ENCODE measurements around the gene MYO5B. TPM values are rescaled to one million over a fixed set of nuclear protein-coding genes. Genes with fewer than 3 reads are reported as not detected.

Gene MYO5B
- total RNA-seq, 1 experiment from 2014 or later = 32.1 TPM

GRCh38 chr18:50057009-50057408, 137.9 kb downstream of the MYO5B start:
- no peak overlapping the region for H3K9ac ChIP-seq (ENCODE audit: low read length)
- ATAC-seq (no peak), DNase-seq (ENCODE audit: low read depth, low spot score) (no peak)
- RAD21 ChIA-PET (ENCODE audit: low non-redundant PET in 1 of 2, low total read pairs in 2 of 2, uncharacterized antibody in 2 of 2, unreplicated experiment in 2 of 2) = no interaction called here
- H3K27me3 ChIP-seq (ENCODE audit: insufficient read depth, low read length) = no peaks in the 10 kb centered on the region
- CTCF ChIA-PET = interaction anchor here (1.0 to 1.5 kb wide), 2 partner anchors 139 to 147 kb away, joined by 5 to 15 read pairs; partner anchors contain the start of gene MYO5B
- H3K36me3 ChIP-seq (ENCODE audit: control insufficient read depth in 1 of 2, insufficient read depth in 2 of 2, low read length in 2 of 2) = no peaks in the 10 kb centered on the region
- no TSS peak for BruUV-seq (replicated peaks)
- POLR2A ChIA-PET = interaction anchor here (0.8 kb wide), 1 partner anchor 10 kb away, joined by 3 read pairs; no protein-coding TSS in a partner anchor
- no peaks in the 10 kb centered on the region for H3K4me1 ChIP-seq (ENCODE audit: control insufficient read depth in 1 of 2, insufficient read depth in 2 of 2, low read length in 2 of 2)
- H3K4me2 ChIP-seq (ENCODE audit: low read length) = no peak overlapping the region
- H4K20me1 ChIP-seq (ENCODE audit: insufficient read depth) = no peaks in the 10 kb centered on the region
- no peak overlapping the region for H2AFZ ChIP-seq (ENCODE audit: low read depth, low read length, poor library complexity, severe bottlenecking)
- intact Hi-C loops (cut with micrococcal nuclease) = loop anchor here (1.0 kb wide), 1 partner anchor 138 kb away; the partner anchor contains the start of gene MYO5B
- no peak overlapping the region for H3K27ac ChIP-seq (ENCODE audit: low read depth, low read length)
- TF ChIP-seq RAD21 (IDR thresholded peaks at IDR 0.05; ENCODE audit: low read depth) (peak; percentile 39), CTCF (IDR thresholded peaks at IDR 0.05 in 2 of 3, conservative IDR thresholded peaks at IDR 0.05 in 1 of 3; ENCODE audit: borderline replicate concordance in 1 of 3, insufficient read depth in 1 of 3, low read depth in 2 of 3, low read length in 2 of 3) (peak in 1 of 3 experiments; percentile 19; a peak in 1 of 6 replicates), EGR1 (IDR thresholded peaks at IDR 0.05; ENCODE audit: low read depth) (no peak), EZH2 (IDR thresholded peaks at IDR 0.05) (no peak), SRF (IDR thresholded peaks at IDR 0.05; ENCODE audit: low read depth) (no peak), ATF3 (IDR thresholded peaks at IDR 0.05) (no peak), EZH2phosphoT487 (IDR thresholded peaks at IDR 0.05; ENCODE audit: borderline replicate concordance) (no peak)
- H3K4me3 ChIP-seq (replicated peaks in 1 of 2; ENCODE audit: low read depth in 1 of 2, low read length in 2 of 2) = no peak overlapping the region
- no peaks in the 10 kb centered on the region for H3K79me2 ChIP-seq (ENCODE audit: insufficient read depth, low read length)
- no peaks in the 10 kb centered on the region for H3K9me3 ChIP-seq (ENCODE audit: control insufficient read depth in 1 of 2, insufficient read depth in 1 of 2, low read depth in 1 of 2, low read length in 2 of 2)
- no peaks in the 10 kb centered on the region for H3K9me2 ChIP-seq (ENCODE audit: insufficient read depth)

- H4K20me1 ChIP-seq (ENCODE audit: insufficient read depth) = no peaks in the 10 kb centered on the region
- H3K27me3 ChIP-seq (ENCODE audit: insufficient read depth, low read length) = no peaks in the 10 kb centered on the region
- ChIA-PET RAD21 (ENCODE audit: low non-redundant PET in 1 of 2, low total read pairs in 2 of 2, uncharacterized antibody in 2 of 2, unreplicated experiment in 2 of 2) (no interaction called here), POLR2A (no interaction called here), CTCF (interaction anchor here (1.5 kb wide), 1 partner anchor 148 kb away, joined by 15 read pairs; no protein-coding TSS in a partner anchor)
- no peaks in the 10 kb centered on the region for H3K36me3 ChIP-seq (ENCODE audit: control insufficient read depth in 1 of 2, insufficient read depth in 2 of 2, low read length in 2 of 2)
- H3K79me2 ChIP-seq (ENCODE audit: insufficient read depth, low read length) = no peaks in the 10 kb centered on the region
- intact Hi-C loops (cut with micrococcal nuclease) = no loop called here
- ATAC-seq (no peak), DNase-seq (ENCODE audit: low read depth, low spot score) (no peak)
- no peaks in the 10 kb centered on the region for H3K9me3 ChIP-seq (ENCODE audit: control insufficient read depth in 1 of 2, insufficient read depth in 1 of 2, low read depth in 1 of 2, low read length in 2 of 2)
- H2AFZ ChIP-seq (ENCODE audit: low read depth, low read length, poor library complexity, severe bottlenecking) = no peak overlapping the region
- TF ChIP-seq RAD21 (IDR thresholded peaks at IDR 0.05; ENCODE audit: low read depth) (no peak), SP1 (IDR thresholded peaks at IDR 0.05; ENCODE audit: low read depth) (no peak), EZH2 (IDR thresholded peaks at IDR 0.05) (no peak), ZFX (IDR thresholded peaks at IDR 0.05) (no peak), ZNF274 (IDR thresholded peaks at IDR 0.05; ENCODE audit: low read depth, low read length) (no peak), CTCF (IDR thresholded peaks at IDR 0.05 in 2 of 3, conservative IDR thresholded peaks at IDR 0.05 in 1 of 3; ENCODE audit: borderline replicate concordance in 1 of 3, insufficient read depth in 1 of 3, low read depth in 2 of 3, low read length in 2 of 3) (no peak)
- no peak overlapping the region for H3K4me2 ChIP-seq (ENCODE audit: low read length)
- no peaks in the 10 kb centered on the region for H3K4me1 ChIP-seq (ENCODE audit: control insufficient read depth in 1 of 2, insufficient read depth in 2 of 2, low read length in 2 of 2)
- H3K9me2 ChIP-seq (ENCODE audit: insufficient read depth) = no peaks in the 10 kb centered on the region
- H3K27ac ChIP-seq (ENCODE audit: low read depth, low read length) = no peak overlapping the region
- H3K4me3 ChIP-seq (replicated peaks in 1 of 2; ENCODE audit: low read depth in 1 of 2, low read length in 2 of 2) = no peak overlapping the region
- no peak overlapping the region for H3K9ac ChIP-seq (ENCODE audit: low read length)
- BruUV-seq (replicated peaks) = no TSS peak
Observed at GRCh38 chr18:50056185-50056584, 138.8 kb downstream of the MYO5B start.
